WTC11 (cell line): ENCODE results near the gene GFPT1. TPM values are rescaled to one million over a fixed set of nuclear protein-coding genes. Genes with fewer than 3 reads are reported as not detected.

Experiments
- ATAC-seq: fragments of 200-7000 bp; cut with Tn5 transposase; 2 replicates; pipeline ENCODE4 v1.10.0; 2021; ENCODE audit warnings: mild to moderate bottlenecking, moderate library complexity
- Bru-seq: library from RNA; stranded (reverse); fragments of 400-500 nt; gene quantifications from one replicate; lab custom pipeline; 2021; lab: Mats Ljungman, UMichigan
- CTCF ChIA-PET: fragments of 300-600 bp; sonication (Branson Sonifier 250); formaldehyde crosslinking; loops from one replicate; lab custom pipeline; 2021; ENCODE audit warnings: antibody characterized with exemption; lab: Charles Lee
- POLR2A ChIA-PET: fragments of 350-600 bp; sonication (Branson Sonifier 250); formaldehyde crosslinking; loops from one replicate; lab custom pipeline; 2021; ENCODE audit warnings: antibody characterized with exemption; lab: Charles Lee
- DNase-seq: peaks from one replicate; pipeline ENCODE4 v3.0.0; 2021; ENCODE audit warnings: low spot score
- H3K27ac Mint-ChIP-seq: 2 replicates; pipeline ENCODE4 v1.8.0; 2021; ENCODE audit warnings: mixed read lengths
- H3K27me3 Mint-ChIP-seq: 2 replicates; pipeline ENCODE4 v1.8.0; 2021; ENCODE audit warnings: low read depth, mild to moderate bottlenecking, moderate library complexity, mixed read lengths
- H3K36me3 Mint-ChIP-seq: 2 replicates; pipeline ENCODE4 v1.8.0; 2021; ENCODE audit warnings: mixed read lengths
- H3K4me1 Mint-ChIP-seq: 2 replicates; pipeline ENCODE4 v1.8.0; 2022; ENCODE audit warnings: mixed read lengths
- H3K4me3 Mint-ChIP-seq: 2 replicates; pipeline ENCODE4 v1.8.0; 2021; ENCODE audit warnings: mild to moderate bottlenecking, moderate library complexity, mixed read lengths
- H3K9me3 Mint-ChIP-seq: 2 replicates; pipeline ENCODE4 v1.8.0; 2021; ENCODE audit warnings: mixed read lengths
- CREB1 ChIP-seq: sonication (generic); formaldehyde crosslinking; IDR thresholded peaks from 2 replicates; pipeline ENCODE4 v1.8.0; 2023; ENCODE audit warnings: mild to moderate bottlenecking, missing genetic modification reagents
- ESRRA ChIP-seq: sonication (generic); formaldehyde crosslinking; IDR thresholded peaks from 2 replicates; pipeline ENCODE4 v1.8.1; 2022; ENCODE audit warnings: mild to moderate bottlenecking, missing genetic modification reagents, borderline replicate concordance
- GRHL2 ChIP-seq: fragments of 250-450 bp; sonication (Bioruptor Pico); IDR thresholded peaks from 2 replicates; pipeline ENCODE4 v1.8.0; 2022; ENCODE audit warnings: mild to moderate bottlenecking, moderate library complexity; ENCODE audit not compliant: insufficient replicate concordance, severe bottlenecking
- IRF2 ChIP-seq: sonication (generic); formaldehyde crosslinking; IDR thresholded peaks from 2 replicates; pipeline ENCODE4 v1.8.0; 2022; ENCODE audit warnings: low read depth, missing genetic modification reagents, borderline replicate concordance
- NFATC4 ChIP-seq: fragments of 250-450 bp; sonication (Bioruptor Pico); IDR thresholded peaks from 2 replicates; pipeline ENCODE4 v1.9.0; 2021; ENCODE audit warnings: mild to moderate bottlenecking
- NFE2L1 ChIP-seq: sonication (generic); formaldehyde crosslinking; IDR thresholded peaks from 2 replicates; pipeline ENCODE4 v1.8.1; 2023; ENCODE audit warnings: missing genetic modification reagents
- NFYB ChIP-seq: sonication (generic); formaldehyde crosslinking; conservative IDR thresholded peaks from 2 replicates; pipeline ENCODE4 v1.8.0; 2022; ENCODE audit warnings: low read depth, missing genetic modification reagents
- NR3C1 ChIP-seq: sonication (generic); formaldehyde crosslinking; conservative IDR thresholded peaks from 2 replicates; pipeline ENCODE4 v1.8.1; 2023; ENCODE audit warnings: low read depth, mild to moderate bottlenecking, missing genetic modification reagents
- SMAD3 ChIP-seq: sonication (generic); formaldehyde crosslinking; IDR thresholded peaks from 2 replicates; pipeline ENCODE4 v1.8.0; 2022; ENCODE audit warnings: missing genetic modification reagents, mild to moderate bottlenecking, borderline replicate concordance
- TCF7 ChIP-seq: sonication (generic); formaldehyde crosslinking; IDR thresholded peaks from 2 replicates; pipeline ENCODE4 v1.8.0; 2022; ENCODE audit warnings: mild to moderate bottlenecking, low read depth, missing genetic modification reagents, moderate library complexity
- TEAD4 ChIP-seq: sonication (generic); formaldehyde crosslinking; IDR thresholded peaks from 2 replicates; pipeline ENCODE4 v1.8.0; 2022; ENCODE audit warnings: mild to moderate bottlenecking, missing genetic modification reagents
- ZNF121 ChIP-seq: sonication (generic); formaldehyde crosslinking; IDR thresholded peaks from 2 replicates; pipeline ENCODE4 v1.8.0; 2023; ENCODE audit warnings: missing genetic modification reagents
- ZNF138 ChIP-seq: sonication (generic); formaldehyde crosslinking; conservative IDR thresholded peaks from 2 replicates; pipeline ENCODE4 v1.8.1; 2022; ENCODE audit warnings: mild to moderate bottlenecking, moderate library complexity, missing genetic modification reagents
- ZNF232 ChIP-seq: sonication (generic); formaldehyde crosslinking; IDR thresholded peaks from 2 replicates; pipeline ENCODE4 v1.8.0; 2022; ENCODE audit warnings: mild to moderate bottlenecking, missing genetic modification reagents
- ZNF317 ChIP-seq: sonication (generic); formaldehyde crosslinking; IDR thresholded peaks from 2 replicates; pipeline ENCODE4 v1.8.1; 2023; ENCODE audit warnings: low read depth, mild to moderate bottlenecking, moderate library complexity, missing genetic modification reagents, borderline replicate concordance
- long read RNA-seq, 3 experiments: library from RNA in 1 of 3; library from capped mRNA in 1 of 3; library from polyadenylated mRNA in 1 of 3; unstranded in 2 of 3; stranded (forward) in 1 of 3; transcript quantifications; one replicate each; pipeline ENCODE4 v2.0.0, GENCODE V29; 2021
- total RNA-seq: library from RNA; stranded (reverse); gene quantifications from 3 replicates; pipeline ENCODE4 v1.2.3, GENCODE V29; 2021
- TF ChIP-seq, protein P1 (sequence below): fragments of 250-450 bp; sonication (Bioruptor Pico); IDR thresholded peaks from 2 replicates; pipeline ENCODE4 v1.9.0; 2021; ENCODE audit warnings: mild to moderate bottlenecking, borderline replicate concordance
- TF ChIP-seq, protein P2 (sequence below): sonication (generic); formaldehyde crosslinking; conservative IDR thresholded peaks from 2 replicates; pipeline ENCODE4 v1.8.1; 2023; ENCODE audit warnings: mild to moderate bottlenecking, low read depth, missing genetic modification reagents, moderate library complexity
- TF ChIP-seq, protein P3 (sequence below): sonication (generic); formaldehyde crosslinking; IDR thresholded peaks from 2 replicates; pipeline ENCODE4 v1.8.1; 2023; ENCODE audit warnings: mild to moderate bottlenecking, missing genetic modification reagents
- TF ChIP-seq, protein P4 (sequence below): sonication (generic); formaldehyde crosslinking; IDR thresholded peaks from 2 replicates; pipeline ENCODE4 v1.8.1; 2023; ENCODE audit warnings: mild to moderate bottlenecking, missing genetic modification reagents
- TF ChIP-seq, protein P5 (sequence below): sonication (generic); formaldehyde crosslinking; IDR thresholded peaks from 2 replicates; pipeline ENCODE4 v1.8.0; 2022; ENCODE audit warnings: mild to moderate bottlenecking, missing genetic modification reagents

GFPT1 gene
- 65.5 to 75.5 TPM (median 74.6 TPM) in 3 replicates for total RNA-seq
- percentile 86 among the genes with signal in this experiment for Bru-seq, nascent RNA
- long read RNA-seq, experiment 1, full-length matches to known transcripts = 361 of 485 reads
- long read RNA-seq, experiment 1, partial matches to known transcripts = 39 of 485 reads
- long read RNA-seq, experiment 1, other reads (novel, unspliced or antisense) = 85 of 485 reads
- long read RNA-seq, experiment 2, full-length matches to known transcripts = 23 of 99 reads
- long read RNA-seq, experiment 2, partial matches to known transcripts = 10 of 99 reads
- long read RNA-seq, experiment 2, other reads (novel, unspliced or antisense) = 66 of 99 reads
- long read RNA-seq, experiment 3, full-length matches to known transcripts = 14 of 36 reads
- long read RNA-seq, experiment 3, partial matches to known transcripts = 21 of 36 reads
- long read RNA-seq, experiment 3, other reads (novel, unspliced or antisense) = 1 of 36 reads

DNA sequence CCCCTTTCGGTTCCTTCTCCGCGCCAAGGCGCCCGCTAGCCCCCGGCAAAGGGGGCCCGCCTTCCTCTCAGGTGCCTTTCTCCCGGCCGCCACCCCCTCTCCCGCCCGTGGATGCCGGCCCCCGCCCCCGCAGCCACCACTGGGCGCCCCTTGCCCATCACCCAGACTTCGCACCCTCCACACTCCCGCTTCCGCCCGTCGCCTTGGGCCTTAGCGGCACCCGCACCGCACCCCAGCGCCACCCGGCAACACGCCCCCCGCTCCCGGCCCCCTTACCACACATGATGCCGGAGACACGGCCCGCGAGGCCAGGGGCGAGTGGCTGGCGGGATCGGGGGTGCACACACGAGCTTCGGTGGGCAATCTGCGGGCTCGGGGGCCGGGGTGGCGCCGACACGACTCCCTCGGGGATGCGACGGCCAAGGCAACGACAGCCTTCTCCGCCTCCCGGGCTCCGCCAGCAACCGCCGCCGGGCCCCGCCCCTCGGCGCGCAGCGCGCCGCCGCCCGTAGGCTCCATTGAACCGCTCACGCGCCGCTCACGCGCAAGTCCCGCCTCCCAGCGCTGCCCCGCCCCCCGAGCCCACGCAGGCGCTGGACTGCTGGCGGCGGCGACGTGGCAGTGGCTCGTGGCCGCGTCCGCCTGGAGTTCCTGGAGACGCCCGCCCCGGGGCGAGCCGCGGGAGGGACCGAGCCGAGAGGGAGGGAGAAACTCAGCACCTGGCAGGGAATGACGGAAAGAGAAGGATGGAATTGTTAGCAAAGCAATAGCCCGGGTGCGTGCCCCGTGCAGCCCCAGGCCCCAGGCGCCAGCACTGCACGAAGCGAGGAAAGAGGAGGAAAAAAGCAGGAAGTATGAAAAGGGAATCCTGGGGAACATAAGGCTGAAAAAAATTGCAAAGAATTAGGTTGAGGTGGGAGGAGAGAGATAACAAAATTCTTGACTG lies at the start of gene GFPT1:
Gene GFPT1, minus strand, starts transcription at position 439 of the 946 bp plus-strand sequence. Its CDS starts 156 bp downstream, at position 283.
- H3K27me3 Mint-ChIP-seq = peaks cover 9% of the 10 kb centered on the region
- POLR2A ChIA-PET = interaction anchor here (0.6 to 1.6 kb wide), 2 partner anchors 11 to 50 kb away, joined by 5 to 9 read pairs; partner anchors contain the start of gene NFU1
- DNase-seq (peak; percentile 90), ATAC-seq (peak; percentile 94)
- H3K4me3 Mint-ChIP-seq = peak within 1 kb of the TSS; percentile 92
- peak within 1 kb of the TSS; percentile 98 for H3K27ac Mint-ChIP-seq
- H3K9me3 Mint-ChIP-seq = no peaks in the 10 kb centered on the region
- H3K4me1 Mint-ChIP-seq = peaks cover 40% of the 10 kb centered on the region
- CTCF ChIA-PET = interaction anchor here (1.2 to 3.3 kb wide), 4 partner anchors 11 to 338 kb away, joined by 3 to 30 read pairs (median 4); partner anchors contain the start of gene NFU1
- H3K36me3 Mint-ChIP-seq = no peaks in the 10 kb centered on the region
- TF ChIP-seq IRF2 (CRISPR knock-in tag) (no peak), ZNF232 (CRISPR knock-in tag) (no peak), NR3C1 (CRISPR knock-in tag) (peak; percentile 80; the same call in 1 of the 2 replicates), SMAD3 (peak; percentile 52; the same call in 1 of the 2 replicates), ZNF121 (no peak), ZNF317 (CRISPR knock-in tag) (peak; percentile 17; the same call in 1 of the 2 replicates), TCF7 (CRISPR knock-in tag) (no peak), ESRRA (CRISPR knock-in tag) (0 out of 2 replicates have a peak, but pooled peaks have one; percentile 24), CREB1 (no peak), NFE2L1 (CRISPR knock-in tag) (peak; percentile 83), TEAD4 (CRISPR knock-in tag) (no peak), GRHL2 (CRISPR knock-in tag) (no peak), ZNF138 (CRISPR knock-in tag) (no peak; the same call in 1 of the 2 replicates), NFATC4 (CRISPR knock-in tag) (no peak), NFYB (CRISPR knock-in tag) (peak; percentile 84)
- TF ChIP-seq, protein P1, sequence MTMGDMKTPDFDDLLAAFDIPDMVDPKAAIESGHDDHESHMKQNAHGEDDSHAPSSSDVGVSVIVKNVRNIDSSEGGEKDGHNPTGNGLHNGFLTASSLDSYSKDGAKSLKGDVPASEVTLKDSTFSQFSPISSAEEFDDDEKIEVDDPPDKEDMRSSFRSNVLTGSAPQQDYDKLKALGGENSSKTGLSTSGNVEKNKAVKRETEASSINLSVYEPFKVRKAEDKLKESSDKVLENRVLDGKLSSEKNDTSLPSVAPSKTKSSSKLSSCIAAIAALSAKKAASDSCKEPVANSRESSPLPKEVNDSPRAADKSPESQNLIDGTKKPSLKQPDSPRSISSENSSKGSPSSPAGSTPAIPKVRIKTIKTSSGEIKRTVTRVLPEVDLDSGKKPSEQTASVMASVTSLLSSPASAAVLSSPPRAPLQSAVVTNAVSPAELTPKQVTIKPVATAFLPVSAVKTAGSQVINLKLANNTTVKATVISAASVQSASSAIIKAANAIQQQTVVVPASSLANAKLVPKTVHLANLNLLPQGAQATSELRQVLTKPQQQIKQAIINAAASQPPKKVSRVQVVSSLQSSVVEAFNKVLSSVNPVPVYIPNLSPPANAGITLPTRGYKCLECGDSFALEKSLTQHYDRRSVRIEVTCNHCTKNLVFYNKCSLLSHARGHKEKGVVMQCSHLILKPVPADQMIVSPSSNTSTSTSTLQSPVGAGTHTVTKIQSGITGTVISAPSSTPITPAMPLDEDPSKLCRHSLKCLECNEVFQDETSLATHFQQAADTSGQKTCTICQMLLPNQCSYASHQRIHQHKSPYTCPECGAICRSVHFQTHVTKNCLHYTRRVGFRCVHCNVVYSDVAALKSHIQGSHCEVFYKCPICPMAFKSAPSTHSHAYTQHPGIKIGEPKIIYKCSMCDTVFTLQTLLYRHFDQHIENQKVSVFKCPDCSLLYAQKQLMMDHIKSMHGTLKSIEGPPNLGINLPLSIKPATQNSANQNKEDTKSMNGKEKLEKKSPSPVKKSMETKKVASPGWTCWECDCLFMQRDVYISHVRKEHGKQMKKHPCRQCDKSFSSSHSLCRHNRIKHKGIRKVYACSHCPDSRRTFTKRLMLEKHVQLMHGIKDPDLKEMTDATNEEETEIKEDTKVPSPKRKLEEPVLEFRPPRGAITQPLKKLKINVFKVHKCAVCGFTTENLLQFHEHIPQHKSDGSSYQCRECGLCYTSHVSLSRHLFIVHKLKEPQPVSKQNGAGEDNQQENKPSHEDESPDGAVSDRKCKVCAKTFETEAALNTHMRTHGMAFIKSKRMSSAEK = no peak
- TF ChIP-seq, protein P2, sequence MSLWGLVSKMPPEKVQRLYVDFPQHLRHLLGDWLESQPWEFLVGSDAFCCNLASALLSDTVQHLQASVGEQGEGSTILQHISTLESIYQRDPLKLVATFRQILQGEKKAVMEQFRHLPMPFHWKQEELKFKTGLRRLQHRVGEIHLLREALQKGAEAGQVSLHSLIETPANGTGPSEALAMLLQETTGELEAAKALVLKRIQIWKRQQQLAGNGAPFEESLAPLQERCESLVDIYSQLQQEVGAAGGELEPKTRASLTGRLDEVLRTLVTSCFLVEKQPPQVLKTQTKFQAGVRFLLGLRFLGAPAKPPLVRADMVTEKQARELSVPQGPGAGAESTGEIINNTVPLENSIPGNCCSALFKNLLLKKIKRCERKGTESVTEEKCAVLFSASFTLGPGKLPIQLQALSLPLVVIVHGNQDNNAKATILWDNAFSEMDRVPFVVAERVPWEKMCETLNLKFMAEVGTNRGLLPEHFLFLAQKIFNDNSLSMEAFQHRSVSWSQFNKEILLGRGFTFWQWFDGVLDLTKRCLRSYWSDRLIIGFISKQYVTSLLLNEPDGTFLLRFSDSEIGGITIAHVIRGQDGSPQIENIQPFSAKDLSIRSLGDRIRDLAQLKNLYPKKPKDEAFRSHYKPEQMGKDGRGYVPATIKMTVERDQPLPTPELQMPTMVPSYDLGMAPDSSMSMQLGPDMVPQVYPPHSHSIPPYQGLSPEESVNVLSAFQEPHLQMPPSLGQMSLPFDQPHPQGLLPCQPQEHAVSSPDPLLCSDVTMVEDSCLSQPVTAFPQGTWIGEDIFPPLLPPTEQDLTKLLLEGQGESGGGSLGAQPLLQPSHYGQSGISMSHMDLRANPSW = no peak
- TF ChIP-seq, protein P3, sequence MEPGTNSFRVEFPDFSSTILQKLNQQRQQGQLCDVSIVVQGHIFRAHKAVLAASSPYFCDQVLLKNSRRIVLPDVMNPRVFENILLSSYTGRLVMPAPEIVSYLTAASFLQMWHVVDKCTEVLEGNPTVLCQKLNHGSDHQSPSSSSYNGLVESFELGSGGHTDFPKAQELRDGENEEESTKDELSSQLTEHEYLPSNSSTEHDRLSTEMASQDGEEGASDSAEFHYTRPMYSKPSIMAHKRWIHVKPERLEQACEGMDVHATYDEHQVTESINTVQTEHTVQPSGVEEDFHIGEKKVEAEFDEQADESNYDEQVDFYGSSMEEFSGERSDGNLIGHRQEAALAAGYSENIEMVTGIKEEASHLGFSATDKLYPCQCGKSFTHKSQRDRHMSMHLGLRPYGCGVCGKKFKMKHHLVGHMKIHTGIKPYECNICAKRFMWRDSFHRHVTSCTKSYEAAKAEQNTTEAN (CRISPR knock-in tag) = peak; percentile 82; the same call in 1 of the 2 replicates
- TF ChIP-seq, protein P4, sequence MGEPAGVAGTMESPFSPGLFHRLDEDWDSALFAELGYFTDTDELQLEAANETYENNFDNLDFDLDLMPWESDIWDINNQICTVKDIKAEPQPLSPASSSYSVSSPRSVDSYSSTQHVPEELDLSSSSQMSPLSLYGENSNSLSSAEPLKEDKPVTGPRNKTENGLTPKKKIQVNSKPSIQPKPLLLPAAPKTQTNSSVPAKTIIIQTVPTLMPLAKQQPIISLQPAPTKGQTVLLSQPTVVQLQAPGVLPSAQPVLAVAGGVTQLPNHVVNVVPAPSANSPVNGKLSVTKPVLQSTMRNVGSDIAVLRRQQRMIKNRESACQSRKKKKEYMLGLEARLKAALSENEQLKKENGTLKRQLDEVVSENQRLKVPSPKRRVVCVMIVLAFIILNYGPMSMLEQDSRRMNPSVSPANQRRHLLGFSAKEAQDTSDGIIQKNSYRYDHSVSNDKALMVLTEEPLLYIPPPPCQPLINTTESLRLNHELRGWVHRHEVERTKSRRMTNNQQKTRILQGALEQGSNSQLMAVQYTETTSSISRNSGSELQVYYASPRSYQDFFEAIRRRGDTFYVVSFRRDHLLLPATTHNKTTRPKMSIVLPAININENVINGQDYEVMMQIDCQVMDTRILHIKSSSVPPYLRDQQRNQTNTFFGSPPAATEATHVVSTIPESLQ (CRISPR knock-in tag) = no peak
- TF ChIP-seq, protein P5, sequence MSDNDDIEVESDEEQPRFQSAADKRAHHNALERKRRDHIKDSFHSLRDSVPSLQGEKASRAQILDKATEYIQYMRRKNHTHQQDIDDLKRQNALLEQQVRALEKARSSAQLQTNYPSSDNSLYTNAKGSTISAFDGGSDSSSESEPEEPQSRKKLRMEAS (CRISPR knock-in tag) = peak; percentile 85
